ENCODE results near the gene CSNK1D. TPM values are rescaled to one million over a fixed set of nuclear protein-coding genes. Genes with fewer than 3 reads are reported as not detected.

Gene CSNK1D
- total and polyA plus RNA-seq, 2 experiments from 2014 or later: 35.1 to 102 TPM

GRCh38 chr17:82271401-82271800 is 2.1 kb downstream of the CSNK1D start:
- H3K9me3 ChIP-seq (ENCODE audit: low read depth): no peaks in the 10 kb centered on the region
- peaks cover 38% of the 10 kb centered on the region; the same call in 1 of the 2 replicates for H4K20me1 ChIP-seq (ENCODE audit: insufficient read depth)
- H3F3A ChIP-seq (ENCODE audit: insufficient read depth): peaks cover 40% of the 10 kb centered on the region
- H3K27ac ChIP-seq: no peak overlapping the region
- TF ChIP-seq EZH2 (IDR thresholded peaks at IDR 0.05; ENCODE audit: insufficient read depth, poor library complexity, severe bottlenecking): no peak
- TF ChIP-seq EZH2phosphoT487 (IDR thresholded peaks at IDR 0.05; ENCODE audit: insufficient read depth, low read depth): no peak
- peaks cover 7% of the 10 kb centered on the region; the same call in 1 of the 2 replicates for H3K36me3 ChIP-seq (ENCODE audit: low read depth)
- peak overlapping the region; percentile 78; the same call in 1 of the 2 replicates for H3K4me3 ChIP-seq
- in situ Hi-C loops (cut with MboI): no loop called here
- H3K9me2 ChIP-seq (ENCODE audit: insufficient read depth): no peaks in the 10 kb centered on the region
- H3K4me2 ChIP-seq (ENCODE audit: unreplicated experiment): no peak overlapping the region
- H3K4me1 ChIP-seq (ENCODE audit: insufficient read depth): peaks cover 17% of the 10 kb centered on the region
- 91 to 95% methylated on average over 6 of the region's 6 CpGs for WGBS, 2 experiments (ENCODE audit: low coverage in 1 of 2, low lambda C conversion rate in 2 of 2, missing lambda C conversion rate in 2 of 2)
- no peak overlapping the region for H2AFZ ChIP-seq
- no peak for DNase-seq
- H3K9ac ChIP-seq: peak overlapping the region; percentile 97; the same call in 1 of the 2 replicates
- H3K79me2 ChIP-seq (ENCODE audit: insufficient read depth): peaks cover 63% of the 10 kb centered on the region
- H3K27me3 ChIP-seq (replicated peaks; ENCODE audit: insufficient read depth): no peaks in the 10 kb centered on the region

- TF ChIP-seq EZH2phosphoT487 (IDR thresholded peaks at IDR 0.05; ENCODE audit: insufficient read depth, low read depth) (no peak), EZH2 (IDR thresholded peaks at IDR 0.05; ENCODE audit: insufficient read depth, poor library complexity, severe bottlenecking) (no peak)
- Histone ChIP-seq H3K9me2 (ENCODE audit: insufficient read depth) (no peaks in the 10 kb centered on the region), H3K4me3 (no peak overlapping the region), H3K4me1 (ENCODE audit: insufficient read depth) (peaks cover 21% of the 10 kb centered on the region), H3K27ac (no peak overlapping the region), H3K79me2 (ENCODE audit: insufficient read depth) (peaks cover 70% of the 10 kb centered on the region), H4K20me1 (ENCODE audit: insufficient read depth) (peaks cover 45% of the 10 kb centered on the region; the same call in 1 of the 2 replicates), H2AFZ (no peak overlapping the region), H3F3A (ENCODE audit: insufficient read depth) (peaks cover 47% of the 10 kb centered on the region), H3K27me3 (replicated peaks; ENCODE audit: insufficient read depth) (no peaks in the 10 kb centered on the region), H3K9me3 (ENCODE audit: low read depth) (no peaks in the 10 kb centered on the region), H3K36me3 (ENCODE audit: low read depth) (peaks cover 12% of the 10 kb centered on the region), H3K9ac (no peak overlapping the region), H3K4me2 (ENCODE audit: unreplicated experiment) (no peak overlapping the region)
- 85 to 86% methylated on average over 12 of the region's 12 CpGs for WGBS, 2 experiments (ENCODE audit: low coverage in 1 of 2, low lambda C conversion rate in 2 of 2, missing lambda C conversion rate in 2 of 2)
- in situ Hi-C loops (cut with MboI): no loop called here
- no peak for DNase-seq
Observed at GRCh38 chr17:82270651-82271050, 2.8 kb downstream of the CSNK1D start.

- in situ Hi-C loops (cut with MboI): no loop called here
- no peaks in the 10 kb centered on the region for H3K9me3 ChIP-seq (ENCODE audit: low read depth)
- no peak overlapping the region for H2AFZ ChIP-seq
- H3K4me2 ChIP-seq (ENCODE audit: unreplicated experiment): no peak overlapping the region
- H3K27ac ChIP-seq: no peak overlapping the region
- H3K4me3 ChIP-seq: no peak overlapping the region
- H3K36me3 ChIP-seq (ENCODE audit: low read depth): peaks cover 19% of the 10 kb centered on the region
- no peaks in the 10 kb centered on the region for H3K9me2 ChIP-seq (ENCODE audit: insufficient read depth)
- no peak for DNase-seq
- no peaks in the 10 kb centered on the region for H3K27me3 ChIP-seq (replicated peaks; ENCODE audit: insufficient read depth)
- H4K20me1 ChIP-seq (ENCODE audit: insufficient read depth): peaks cover 48% of the 10 kb centered on the region; the same call in 1 of the 2 replicates
- WGBS, 2 experiments (ENCODE audit: low coverage in 1 of 2, low lambda C conversion rate in 2 of 2, missing lambda C conversion rate in 2 of 2): 76 to 86% methylated on average over 13 of the region's 13 CpGs
- H3K4me1 ChIP-seq (ENCODE audit: insufficient read depth): peaks cover 21% of the 10 kb centered on the region
- H3F3A ChIP-seq (ENCODE audit: insufficient read depth): peaks cover 52% of the 10 kb centered on the region
- peaks cover 77% of the 10 kb centered on the region for H3K79me2 ChIP-seq (ENCODE audit: insufficient read depth)
- no peak overlapping the region for H3K9ac ChIP-seq
- TF ChIP-seq EZH2 (IDR thresholded peaks at IDR 0.05; ENCODE audit: insufficient read depth, poor library complexity, severe bottlenecking) (no peak), EZH2phosphoT487 (IDR thresholded peaks at IDR 0.05; ENCODE audit: insufficient read depth, low read depth) (no peak)
Observed at GRCh38 chr17:82269882-82270500, 3.5 kb downstream of the CSNK1D start.

GRCh38 chr17:82269138-82269881 is 4.2 kb downstream of the CSNK1D start:
- Histone ChIP-seq H3K79me2 (ENCODE audit: insufficient read depth) (peaks cover 84% of the 10 kb centered on the region), H3K4me2 (ENCODE audit: unreplicated experiment) (no peak overlapping the region), H3K27me3 (replicated peaks; ENCODE audit: insufficient read depth) (no peaks in the 10 kb centered on the region), H4K20me1 (ENCODE audit: insufficient read depth) (peaks cover 48% of the 10 kb centered on the region; the same call in 1 of the 2 replicates), H3K9me2 (ENCODE audit: insufficient read depth) (no peaks in the 10 kb centered on the region), H3K9ac (no peak overlapping the region), H3K36me3 (ENCODE audit: low read depth) (peaks cover 23% of the 10 kb centered on the region), H3K4me3 (no peak overlapping the region), H3K27ac (no peak overlapping the region), H3K9me3 (ENCODE audit: low read depth) (no peaks in the 10 kb centered on the region), H2AFZ (no peak overlapping the region), H3K4me1 (ENCODE audit: insufficient read depth) (peaks cover 21% of the 10 kb centered on the region), H3F3A (ENCODE audit: insufficient read depth) (peaks cover 52% of the 10 kb centered on the region)
- no peak for TF ChIP-seq EZH2 (IDR thresholded peaks at IDR 0.05; ENCODE audit: insufficient read depth, poor library complexity, severe bottlenecking)
- no peak for TF ChIP-seq EZH2phosphoT487 (IDR thresholded peaks at IDR 0.05; ENCODE audit: insufficient read depth, low read depth)
- 83 to 84% methylated on average over 10 of the region's 10 CpGs for WGBS, 2 experiments (ENCODE audit: low coverage in 1 of 2, low lambda C conversion rate in 2 of 2, missing lambda C conversion rate in 2 of 2)
- DNase-seq: no peak
- in situ Hi-C loops (cut with MboI): no loop called here

All from GM23248 (cell line).